Trophoblast cell (in vitro differentiated cells and primary cell): Measurements from ENCODE around the gene CALHM4.
A peak's percentile ranks its signal among the peaks of the same experiment; 100 is the strongest.

Experiments used
- DNase-seq, 2 donors: peaks; one replicate each; pipeline ENCODE4 v3.0.0-alpha.2; 2016
- H2AFZ ChIP-seq: 2 replicates; pipeline ENCODE4 v1.6.1; 2013; ENCODE audit warnings: low read length, moderate library complexity, mild to moderate bottlenecking; ENCODE audit not compliant: insufficient read depth, poor library complexity
- H2AK5ac ChIP-seq: 2 replicates; pipeline ENCODE4 v1.6.1; 2013; ENCODE audit warnings: mild to moderate bottlenecking, low read length
- H2BK120ac ChIP-seq: 2 replicates; pipeline ENCODE4 v1.6.1; 2013; ENCODE audit warnings: low read length, mild to moderate bottlenecking, moderate library complexity; ENCODE audit not compliant: insufficient read depth, poor library complexity
- H2BK12ac ChIP-seq: 2 replicates; pipeline ENCODE4 v1.6.1; 2013; ENCODE audit warnings: mild to moderate bottlenecking, low read length, moderate library complexity
- H2BK5ac ChIP-seq: 2 replicates; pipeline ENCODE4 v1.6.1; 2013; ENCODE audit warnings: low read length, low read depth, moderate library complexity, mild to moderate bottlenecking; ENCODE audit not compliant: poor library complexity
- H3K14ac ChIP-seq: 2 replicates; pipeline ENCODE4 v1.6.1; 2013; ENCODE audit warnings: mild to moderate bottlenecking, low read length
- H3K18ac ChIP-seq: 2 replicates; pipeline ENCODE4 v1.6.1; 2013; ENCODE audit warnings: mild to moderate bottlenecking, low read length
- H3K23ac ChIP-seq: 2 replicates; pipeline ENCODE4 v1.6.1; 2013; ENCODE audit warnings: low read length
- H3K27ac ChIP-seq: 2 replicates; pipeline ENCODE4 v1.5.1; 2013; ENCODE audit warnings: low read depth, mild to moderate bottlenecking, inconsistent platforms, low read length, moderate library complexity
- H3K27me3 ChIP-seq: 2 replicates; pipeline ENCODE4 v1.6.1; 2013; ENCODE audit warnings: inconsistent platforms, mild to moderate bottlenecking, low read length, moderate library complexity; ENCODE audit not compliant: insufficient read depth
- H3K36me3 ChIP-seq, 2 experiments: 1 replicate in 1 of 2; 2 replicates in 1 of 2; pipeline ENCODE4 v1.6.1; 2013; ENCODE audit warnings: low read length in 2 of 2, mild to moderate bottlenecking in 2 of 2, moderate library complexity in 1 of 2; ENCODE audit not compliant: insufficient read depth in 2 of 2, control insufficient read depth in 1 of 2
- H3K4ac ChIP-seq: 2 replicates; pipeline ENCODE4 v1.6.1; 2013; ENCODE audit warnings: low read depth, mild to moderate bottlenecking, low read length, moderate library complexity
- H3K4me1 ChIP-seq, 2 experiments: 1 replicate in 1 of 2; 2 replicates in 1 of 2; pipeline ENCODE4 v1.6.1; 2013; ENCODE audit warnings: low read length in 2 of 2, mild to moderate bottlenecking in 2 of 2, moderate library complexity in 1 of 2; ENCODE audit not compliant: insufficient read depth in 2 of 2, control insufficient read depth in 1 of 2
- H3K4me2 ChIP-seq: 2 replicates; pipeline ENCODE4 v1.6.1; 2013; ENCODE audit warnings: inconsistent platforms, mild to moderate bottlenecking, low read length, moderate library complexity
- H3K4me3 ChIP-seq: 2 replicates; pipeline ENCODE4 v1.5.1; 2013; ENCODE audit warnings: mild to moderate bottlenecking, low read depth, low read length, inconsistent platforms
- H3K79me1 ChIP-seq: one replicate; pipeline ENCODE4 v1.6.1; 2013; ENCODE audit warnings: low read length
- H3K79me2 ChIP-seq: 2 replicates; pipeline ENCODE4 v1.6.1; 2013; ENCODE audit warnings: low read length, mild to moderate bottlenecking; ENCODE audit not compliant: control insufficient read depth, insufficient read depth, poor library complexity
- H3K9ac ChIP-seq: 2 replicates; pipeline ENCODE4 v1.6.1; 2013; ENCODE audit warnings: mild to moderate bottlenecking, low read length
- H3K9me3 ChIP-seq: 2 replicates; pipeline ENCODE4 v1.6.1; 2013; ENCODE audit warnings: low read depth, mild to moderate bottlenecking, control low read depth, inconsistent platforms, low read length; ENCODE audit not compliant: insufficient read depth
- H4K12ac ChIP-seq: 2 replicates; pipeline ENCODE4 v1.6.1; 2013; ENCODE audit warnings: low read depth, mild to moderate bottlenecking, low read length, moderate library complexity
- H4K8ac ChIP-seq: 2 replicates; pipeline ENCODE4 v1.6.1; 2013; ENCODE audit warnings: low read depth, mild to moderate bottlenecking, low read length, moderate library complexity
- H4K91ac ChIP-seq: one replicate; pipeline ENCODE4 v1.6.1; 2013; ENCODE audit warnings: low read depth, mild to moderate bottlenecking, low read length, moderate library complexity
- WGBS: extraction: QIAGEN DNeasy Blood & Tissue Kit; methylation state at CpG from one replicate; pipeline ENCODE4 v1.1.7; 2013; ENCODE audit warnings: missing lambda C conversion rate; ENCODE audit not compliant: insufficient read length, insufficient coverage; ENCODE audit errors: extremely low coverage; 5-methylcytosine and 5-hydroxymethylcytosine counted together

Gene CALHM4

DNA sequence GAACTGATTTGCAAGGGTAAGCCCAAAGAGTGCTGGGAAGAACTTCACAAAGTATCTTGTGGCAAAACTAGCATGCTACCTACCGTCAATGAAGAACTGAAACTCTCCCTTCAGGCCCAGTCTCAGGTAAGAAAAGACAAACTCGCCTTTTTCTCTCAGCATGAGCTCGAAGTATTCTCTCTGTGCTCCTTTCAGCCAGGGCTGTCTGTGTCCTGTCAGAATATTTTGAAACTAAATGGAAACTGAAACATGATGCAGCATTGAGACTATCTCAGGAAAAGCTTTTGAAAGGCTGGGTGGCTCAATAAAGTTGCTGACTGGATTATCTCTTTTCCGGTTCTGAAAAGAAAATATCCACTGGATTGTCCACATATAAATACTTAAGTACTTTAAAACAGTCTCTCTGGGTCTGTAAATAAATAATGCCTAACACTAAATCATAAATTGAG is 41.4 kb upstream of the CALHM4 start:
- peak overlapping the region; percentile 37 for H4K8ac ChIP-seq

DNA sequence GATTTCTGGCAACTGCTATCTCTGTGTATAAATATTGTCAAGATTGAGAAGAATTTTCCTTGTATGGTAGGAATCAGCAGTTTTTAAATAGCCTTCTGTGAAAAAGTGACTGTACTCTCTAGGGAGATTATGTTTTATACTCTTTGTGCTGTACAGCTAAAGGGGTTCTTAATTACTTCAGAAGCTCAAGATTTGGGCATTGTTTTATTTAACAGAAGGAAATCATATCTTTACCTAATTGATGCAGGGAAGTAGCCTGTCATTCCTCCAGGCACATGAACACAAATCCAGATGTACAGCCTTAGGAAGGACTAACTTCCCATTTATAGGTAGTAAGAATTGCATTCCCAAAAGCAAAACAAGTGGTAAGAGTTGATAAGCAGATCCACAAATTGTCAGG is 40.8 kb upstream of the CALHM4 start:
- Histone ChIP-seq H3K4ac (no peak overlapping the region), H3K36me3 (no peaks in the 10 kb centered on the region)

More for the DNA sequence above, 41.4 kb upstream of the CALHM4 start:
- H3K79me1 ChIP-seq, result peaks cover 3% of the 10 kb centered on the region
- H2AFZ ChIP-seq, result peak overlapping the region; percentile 12
- H2BK12ac ChIP-seq, result peak overlapping the region; percentile 37
- H4K91ac ChIP-seq, result no peak overlapping the region
- H3K14ac ChIP-seq, result no peak overlapping the region
- no peak overlapping the region for H3K23ac ChIP-seq
- no peak overlapping the region for H4K12ac ChIP-seq
- WGBS, result no CpG with 5 or more reads among the region's 4 CpGs
- no peak overlapping the region for H3K4me3 ChIP-seq
- H3K36me3 ChIP-seq, result no peaks in the 10 kb centered on the region
- no peaks in the 10 kb centered on the region for H3K27me3 ChIP-seq
- H2BK120ac ChIP-seq, result peak overlapping the region; percentile 2
- H3K4me1 ChIP-seq, result peaks cover 0 to 4% of the 10 kb centered on the region in 2 experiments
- H3K4me2 ChIP-seq, result no peak overlapping the region
- H3K9me3 ChIP-seq, result no peaks in the 10 kb centered on the region
- H3K4ac ChIP-seq, result no peak overlapping the region
- no peak overlapping the region for H2AK5ac ChIP-seq
- H2BK5ac ChIP-seq, result peak overlapping the region; percentile 42
- peak overlapping the region; percentile 12 for H3K27ac ChIP-seq
- no peak overlapping the region for H3K9ac ChIP-seq
- H3K79me2 ChIP-seq, result no peaks in the 10 kb centered on the region
- no peak overlapping the region for H3K18ac ChIP-seq
- DNase-seq, result no peak

DNA sequence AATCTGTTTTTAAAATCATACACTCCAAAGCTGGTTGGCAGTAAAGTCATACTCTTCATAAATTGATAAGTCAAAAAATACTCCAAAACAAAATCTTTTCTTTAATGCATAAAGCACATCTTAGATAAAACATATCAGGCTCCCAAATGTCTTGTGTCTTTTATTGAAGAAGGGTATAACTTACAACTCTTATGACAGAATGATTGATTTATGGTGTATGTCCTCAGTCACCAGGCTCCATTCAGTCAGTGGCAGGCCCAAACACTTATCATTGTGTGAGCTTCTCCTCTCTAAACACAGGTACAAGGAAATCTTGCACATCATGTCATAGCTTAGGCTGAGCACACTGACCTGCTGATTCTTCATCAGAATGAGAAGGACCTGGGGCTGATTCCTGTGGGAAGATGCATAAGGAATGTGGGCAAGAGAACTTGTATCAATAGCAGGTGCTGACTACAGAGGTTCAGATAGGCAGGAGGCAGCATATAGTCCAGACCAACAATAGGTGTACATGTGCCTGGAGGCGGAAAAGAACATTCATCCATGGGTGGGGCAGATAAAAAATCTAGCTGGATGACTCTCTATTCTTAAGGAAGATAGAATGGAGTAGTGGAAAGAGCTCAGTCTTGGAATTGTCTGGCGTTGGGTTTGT is 40.2 kb upstream of the CALHM4 start:
- Histone ChIP-seq H2BK12ac (no peak overlapping the region), H3K4me2 (no peak overlapping the region), H2AK5ac (no peak overlapping the region), H3K23ac (no peak overlapping the region), H3K27me3 (no peaks in the 10 kb centered on the region), H4K8ac (no peak overlapping the region), H3K36me3 (no peaks in the 10 kb centered on the region), H3K18ac (no peak overlapping the region), H4K12ac (no peak overlapping the region), H3K27ac (no peak overlapping the region), H4K91ac (no peak overlapping the region), H3K4ac (no peak overlapping the region), H3K4me1 (peaks cover 0 to 4% of the 10 kb centered on the region in 2 experiments), H3K79me1 (peaks cover 3% of the 10 kb centered on the region), H3K4me3 (no peak overlapping the region), H3K79me2 (no peaks in the 10 kb centered on the region), H2BK5ac (no peak overlapping the region), H3K9me3 (no peaks in the 10 kb centered on the region), H2BK120ac (no peak overlapping the region), H3K9ac (no peak overlapping the region), H3K14ac (no peak overlapping the region), H2AFZ (no peak overlapping the region)
- no CpG with 5 or more reads among the region's 2 CpGs for WGBS
- peak; percentile 11 to 20 for DNase-seq

More for the DNA sequence above, 40.8 kb upstream of the CALHM4 start:
- no peak for DNase-seq
- Histone ChIP-seq H2BK120ac (no peak overlapping the region), H3K23ac (no peak overlapping the region), H2BK12ac (no peak overlapping the region), H3K79me2 (no peaks in the 10 kb centered on the region), H3K79me1 (peaks cover 3% of the 10 kb centered on the region), H2AFZ (no peak overlapping the region), H3K9me3 (no peaks in the 10 kb centered on the region), H3K27ac (no peak overlapping the region), H3K4me3 (no peak overlapping the region), H2BK5ac (no peak overlapping the region), H3K4me2 (no peak overlapping the region), H3K14ac (no peak overlapping the region), H3K27me3 (no peaks in the 10 kb centered on the region), H3K4me1 (peaks cover 0 to 4% of the 10 kb centered on the region in 2 experiments), H4K91ac (no peak overlapping the region), H3K9ac (no peak overlapping the region), H4K12ac (no peak overlapping the region), H3K18ac (no peak overlapping the region), H4K8ac (no peak overlapping the region), H2AK5ac (no peak overlapping the region)

DNA sequence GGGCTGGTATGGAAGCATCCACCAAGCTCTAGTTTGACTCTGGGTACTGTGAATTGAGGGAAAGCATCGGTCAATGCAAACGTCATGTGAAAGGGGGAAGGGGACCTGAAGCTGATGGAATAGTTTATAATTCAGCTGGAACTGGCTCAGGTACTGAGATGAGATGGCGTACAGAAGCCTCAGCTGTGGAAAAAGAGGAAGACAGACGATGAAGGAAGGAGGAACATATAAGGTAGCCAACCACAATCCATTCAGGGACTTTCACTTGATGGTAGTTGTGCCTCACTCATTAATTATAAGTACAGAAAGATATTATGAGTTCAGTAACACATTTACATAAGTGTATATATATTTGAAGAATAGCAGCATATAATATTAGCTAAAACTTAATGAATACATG is 39.4 kb upstream of the CALHM4 start:
- Histone ChIP-seq H2AK5ac (no peak overlapping the region), H3K4me1 (peaks cover 0 to 4% of the 10 kb centered on the region in 2 experiments), H2BK120ac (no peak overlapping the region), H4K12ac (no peak overlapping the region), H3K36me3 (no peaks in the 10 kb centered on the region), H3K4me2 (no peak overlapping the region), H3K27ac (no peak overlapping the region), H2BK5ac (no peak overlapping the region), H3K79me1 (peaks cover 3% of the 10 kb centered on the region), H3K14ac (no peak overlapping the region), H3K9me3 (no peaks in the 10 kb centered on the region), H3K27me3 (no peaks in the 10 kb centered on the region), H3K4me3 (no peak overlapping the region), H3K18ac (no peak overlapping the region), H4K8ac (no peak overlapping the region), H2AFZ (no peak overlapping the region), H3K79me2 (no peaks in the 10 kb centered on the region), H2BK12ac (no peak overlapping the region), H3K4ac (no peak overlapping the region), H3K23ac (no peak overlapping the region), H4K91ac (no peak overlapping the region), H3K9ac (no peak overlapping the region)
- no CpG with 5 or more reads among the region's 4 CpGs for WGBS
- DNase-seq, result no peak
